DND-41 (cell line): ENCODE results near the gene ENSA.

Experiments used
- CTCF ChIP-seq: IDR thresholded peaks from 2 replicates; pipeline ENCODE4 v1.5.1; 2012; ENCODE audit warnings: borderline replicate concordance, low read length, moderate library complexity, mild to moderate bottlenecking; ENCODE audit not compliant: poor library complexity, severe bottlenecking; ENCODE audit errors: extremely low read depth
- EZH2 ChIP-seq: IDR thresholded peaks from 3 replicates; pipeline ENCODE4 v1.6.1; 2012; ENCODE audit warnings: borderline replicate concordance, low read depth, mild to moderate bottlenecking, moderate library complexity, low read length, inconsistent platforms; ENCODE audit not compliant: severe bottlenecking

GRCh38 chr1:150629115-150629928, at the start of gene ENSA:
- TF ChIP-seq CTCF (no peak), EZH2 (no peak)
